Stomach (tissue), 9 donors: ENCODE measurements around the gene USP9X. TPM values are rescaled to one million over a fixed set of nuclear protein-coding genes. Genes with fewer than 3 reads are reported as not detected.
"Not testable (repeated sequence)": the region's sequence is repeated elsewhere in the genome, so short reads cannot be mapped to it uniquely, and the experiment has no call there.

Experiments used
- DNase-seq, 2 donors: peaks; one replicate each; pipeline versions ENCODE4 v3.0.0 to v3.0.0-alpha.2; 2013 to 2019
- H3K27ac ChIP-seq, 5 donors: fragments of 200-600 bp in 4 of 5; sonication (generic) in 4 of 5; one replicate each; pipeline ENCODE4 v1.5.1; 2013 to 2019; ENCODE audit warnings: mild to moderate bottlenecking in 1 of 5, moderate library complexity in 1 of 5
- H3K27me3 ChIP-seq, 3 donors: fragments of 200-600 bp; sonication (generic); one replicate each; pipeline ENCODE4 v1.5.1; 2017 to 2019; ENCODE audit warnings: mixed run types in 1 of 3
- H3K36me3 ChIP-seq, 4 donors: fragments of 200-600 bp; sonication (generic); 1 replicate in 3 of 4; 2 replicates in 1 of 4; pipeline ENCODE4 v1.5.1; 2016 to 2019
- H3K4me1 ChIP-seq, 4 donors: fragments of 200-600 bp; sonication (generic); one replicate each; pipeline ENCODE4 v1.5.1; 2016 to 2019
- H3K4me3 ChIP-seq, 4 donors: fragments of 200-600 bp; sonication (generic) in 3 of 4; one replicate each; pipeline ENCODE4 v1.5.1; 2016 to 2019; ENCODE audit warnings: mild to moderate bottlenecking in 1 of 4
- H3K9me3 ChIP-seq, 4 donors: fragments of 200-600 bp; sonication (generic); one replicate each; pipeline ENCODE4 v1.5.1; 2016 to 2019
- CTCF ChIP-seq, 7 experiments: fragments of 450-650 bp in 4 of 7; fragments of 200-600 bp in 3 of 7; sonication (generic) in 3 of 7; IDR thresholded peaks; one replicate each; pipeline ENCODE4 v1.5.1; 2016 to 2019; ENCODE audit warnings: antibody characterized with exemption in 7 of 7, control low read depth in 2 of 7, mild to moderate bottlenecking in 1 of 7
- EP300 ChIP-seq: sonication (generic); formaldehyde crosslinking; IDR thresholded peaks from one replicate; pipeline ENCODE4 v1.6.1; 2017; ENCODE audit warnings: antibody characterized with exemption
- POLR2A ChIP-seq, 4 donors: fragments of 450-650 bp; IDR thresholded peaks; one replicate each; pipeline ENCODE4 v1.6.1; 2016; ENCODE audit warnings: antibody characterized with exemption in 4 of 4, control low read depth in 2 of 4, mild to moderate bottlenecking in 1 of 4, moderate library complexity in 1 of 4
- POLR2AphosphoS5 ChIP-seq, 3 donors: sonication (generic); formaldehyde crosslinking; IDR thresholded peaks; one replicate each; pipeline ENCODE4 v1.6.1; 2016; ENCODE audit warnings: antibody characterized with exemption in 3 of 3
- WGBS, 5 donors: extraction: QIAGEN DNeasy Blood & Tissue Kit in 3 of 5; methylation state at CpG; one replicate each; pipeline versions ENCODE4 v1.1.5 to v1.1.7; 2013 to 2018; 5-methylcytosine and 5-hydroxymethylcytosine counted together
- intact Hi-C: fragments of 100-400 bp; cut with DNase I; formaldehyde crosslinking; loops from one replicate; pipeline ENCODE4 v1.15.1; 2023; ENCODE audit warnings: low total_unique reads
- polyA plus RNA-seq, 3 donors: library from polyadenylated mRNA; stranded (reverse); fragments of 200-250 nt; gene quantifications; one replicate each; pipeline ENCODE4 v1.2.3, GENCODE V29; 2013
- total RNA-seq, 5 donors: library from RNA; depleted of rRNA; stranded (reverse); fragments of >200 nt; gene quantifications; one replicate each; pipeline versions ENCODE4 v1.1.0 to v1.2.3, GENCODE V29; 2014 to 2016
- donor health status: healthy with polysubstance abuse.
- donor health status: Bipolar disorder and iron deficiency.
- donor health status: healthy.

Gene USP9X
- total and polyA plus RNA-seq, 8 donors = 6.5 to 252 (median 52.6) TPM

GRCh38 chrX:41178201-41178600 is 93.0 kb downstream of the USP9X start:
- peaks cover 0 to 38% (median 25%) of the 10 kb centered on the region in 4 donors for H3K36me3 ChIP-seq
- TF ChIP-seq EP300 = no peak
- TF ChIP-seq POLR2A (IDR thresholded peaks at IDR 0.05) = no peak
- no peak for TF ChIP-seq POLR2AphosphoS5 (IDR thresholded peaks at IDR 0.05)
- no peak for TF ChIP-seq CTCF (IDR thresholded peaks at IDR 0.05)
- no peak overlapping the region for H3K27ac ChIP-seq
- DNase-seq = no peak
- H3K9me3 ChIP-seq = no peaks in the 10 kb centered on the region
- intact Hi-C loops = no loop called here
- no peak overlapping the region for H3K4me3 ChIP-seq
- WGBS, 5 donors = 68 to 90% (median 84%) methylated on average over 4 to 7 of the region's 7 CpGs
- no peaks in the 10 kb centered on the region for H3K27me3 ChIP-seq
- peaks cover 0 to 11% (median 0%) of the 10 kb centered on the region in 4 donors for H3K4me1 ChIP-seq

GRCh38 chrX:41180194-41180908 is 95.1 kb downstream of the USP9X start:
- DNase-seq = peak; percentile 54 to 84
- TF ChIP-seq POLR2A (IDR thresholded peaks at IDR 0.05) = no peak
- peak in 4 of 7 experiments; percentile 32 to 62 (median 55) for TF ChIP-seq CTCF (IDR thresholded peaks at IDR 0.05)
- TF ChIP-seq POLR2AphosphoS5 (IDR thresholded peaks at IDR 0.05) = peak in 1 of 3 donors; percentile 40

GRCh38 chrX:41184312-41184711 is 99.1 kb downstream of the USP9X start:
- H3K4me3 ChIP-seq = no peak overlapping the region
- peaks cover 0 to 11% (median 0%) of the 10 kb centered on the region in 4 donors for H3K4me1 ChIP-seq
- no peaks in the 10 kb centered on the region for H3K27me3 ChIP-seq
- peaks cover 0 to 60% (median 53%) of the 10 kb centered on the region in 4 donors for H3K36me3 ChIP-seq
- no peaks in the 10 kb centered on the region for H3K9me3 ChIP-seq
- TF ChIP-seq POLR2AphosphoS5 (IDR thresholded peaks at IDR 0.05) (no peak), POLR2A (IDR thresholded peaks at IDR 0.05) (no peak), EP300 (no peak), CTCF (IDR thresholded peaks at IDR 0.05) (no peak)
- intact Hi-C loops = no loop called here
- DNase-seq = peak in 1 of 2 donors; percentile 6
- H3K27ac ChIP-seq = no peak overlapping the region
- 70 to 85% (median 78%) methylated on average over 3 of the region's 3 CpGs for WGBS, 5 donors

More at GRCh38 chrX:41180194-41180908, 95.1 kb downstream of the USP9X start:
- no peaks in the 10 kb centered on the region for H3K27me3 ChIP-seq
- no peaks in the 10 kb centered on the region for H3K9me3 ChIP-seq
- peaks cover 0 to 33% (median 17%) of the 10 kb centered on the region in 4 donors for H3K36me3 ChIP-seq
- WGBS, 5 donors = 15 to 26% (median 21%) methylated on average over 5 of the region's 5 CpGs
- intact Hi-C loops = no loop called here
- no peak overlapping the region for H3K4me3 ChIP-seq
- H3K4me1 ChIP-seq = peaks cover 0 to 11% (median 0%) of the 10 kb centered on the region in 4 donors
- H3K27ac ChIP-seq = no peak overlapping the region

- H3K9me3 ChIP-seq, DNase-seq, H3K4me1 ChIP-seq, H3K27me3 ChIP-seq, H3K27ac ChIP-seq, intact Hi-C loops, H3K4me3 ChIP-seq: not testable (repeated sequence)
- WGBS, 5 donors = 91 to 97% (median 94%) methylated on average over 7 of the region's 7 CpGs
- peaks cover 0 to 83% (median 76%) of the 10 kb centered on the region in 4 donors for H3K36me3 ChIP-seq
Measured at GRCh38 chrX:41186946-41187345, 101.7 kb downstream of the USP9X start.

GRCh38 chrX:41189156-41189555 is 103.9 kb downstream of the USP9X start:
- intact Hi-C loops = no loop called here
- H3K36me3 ChIP-seq = peaks cover 0 to 95% (median 80%) of the 10 kb centered on the region in 4 donors
- DNase-seq = no peak
- H3K4me3 ChIP-seq = no peak overlapping the region
- no peaks in the 10 kb centered on the region for H3K4me1 ChIP-seq
- no peaks in the 10 kb centered on the region for H3K27me3 ChIP-seq
- no peaks in the 10 kb centered on the region for H3K9me3 ChIP-seq
- H3K27ac ChIP-seq = no peak overlapping the region
- TF ChIP-seq CTCF (IDR thresholded peaks at IDR 0.05) (no peak), POLR2A (IDR thresholded peaks at IDR 0.05) (no peak), EP300 (no peak)
- 42 to 68% (median 53%) methylated on average over 1 of the region's 1 CpG for WGBS, 5 donors
